Panc1 (cell line): ENCODE measurements around the gene ID1. TPM values are rescaled to one million over a fixed set of nuclear protein-coding genes. Genes with fewer than 3 reads are reported as not detected.
"Not testable (repeated sequence)": the region's sequence is repeated elsewhere in the genome, so short reads cannot be mapped to it uniquely, and the experiment has no call there.

Source experiments
- ATAC-seq: fragments of 200-7000 bp; cut with Tn5 transposase; 2 replicates; pipeline ENCODE4 v1.9.1; 2020; ENCODE audit warnings: mild to moderate bottlenecking, moderate library complexity
- BruUV-seq: library from RNA; stranded (reverse); fragments of 400-500 nt; replicated peaks from 2 replicates; lab custom pipeline; 2021; lab: Mats Ljungman, UMichigan
- CTCF ChIA-PET: fragments of 300-600 bp; sonication (Branson Sonifier 250); formaldehyde crosslinking; loops from one replicate; lab custom pipeline; 2022; ENCODE audit warnings: antibody characterized with exemption; lab: Charles Lee
- POLR2A ChIA-PET: fragments of 300-600 bp; sonication (Branson Sonifier 250); formaldehyde crosslinking; loops from one replicate; lab custom pipeline; 2022; ENCODE audit warnings: antibody characterized with exemption; lab: Charles Lee
- DNase-seq: peaks from one replicate; pipeline ENCODE4 v3.0.0-alpha.2; 2010; ENCODE audit warnings: low read depth, low spot score
- H3K27ac ChIP-seq: 2 replicates; pipeline ENCODE4 v1.5.1; 2011; ENCODE audit warnings: mild to moderate bottlenecking, low read length, inconsistent platforms
- H3K27me3 ChIP-seq: fragments of 200-500 bp; sonication (Bioruptor generic); 2 replicates; pipeline ENCODE4 v1.6.0; 2014; ENCODE audit warnings: low read length, inconsistent platforms; ENCODE audit not compliant: control insufficient read depth, insufficient read depth
- H3K36me3 ChIP-seq: fragments of 200-500 bp; sonication (Bioruptor generic); 2 replicates; pipeline ENCODE4 v1.5.1; 2014; ENCODE audit warnings: inconsistent platforms, mild to moderate bottlenecking, low read length, moderate library complexity; ENCODE audit not compliant: control insufficient read depth, insufficient read depth
- H3K4me1 ChIP-seq: 2 replicates; pipeline ENCODE4 v1.5.1; 2011; ENCODE audit warnings: inconsistent platforms, mild to moderate bottlenecking, low read length, moderate library complexity; ENCODE audit not compliant: control insufficient read depth, insufficient read depth
- H3K4me3 ChIP-seq, 2 experiments: 2 replicates each; pipeline ENCODE4 v1.5.1; 2011 to 2012; ENCODE audit warnings: low read depth in 2 of 2, low read length in 2 of 2, mild to moderate bottlenecking in 2 of 2, inconsistent platforms in 1 of 2, moderate library complexity in 1 of 2
- H3K9me3 ChIP-seq: fragments of 200-500 bp; sonication (Bioruptor generic); 2 replicates; pipeline ENCODE4 v1.5.1; 2014; ENCODE audit warnings: low read depth, mild to moderate bottlenecking, inconsistent platforms, low read length, moderate library complexity; ENCODE audit not compliant: control insufficient read depth, insufficient read depth
- CTCF ChIP-seq: fragments of 450-650 bp; IDR thresholded peaks from 2 replicates; pipeline ENCODE4 v1.5.1; 2017; ENCODE audit warnings: mild to moderate bottlenecking
- POLR2AphosphoS5 ChIP-seq: IDR thresholded peaks from 2 replicates; pipeline ENCODE4 v1.6.1; 2012; ENCODE audit warnings: mild to moderate bottlenecking, low read depth, low read length, moderate library complexity
- REST ChIP-seq, 2 experiments: IDR thresholded peaks; 2 replicates each; pipeline ENCODE4 v1.6.1; 2011 to 2012; ENCODE audit warnings: low read depth in 2 of 2, control low read depth in 1 of 2, low read length in 1 of 2, mild to moderate bottlenecking in 1 of 2, moderate library complexity in 1 of 2; ENCODE audit not compliant: insufficient read depth in 1 of 2
- SIN3A ChIP-seq: IDR thresholded peaks from 2 replicates; pipeline ENCODE4 v1.6.1; 2012; ENCODE audit warnings: low read depth, mild to moderate bottlenecking, low read length, moderate library complexity, borderline replicate concordance; ENCODE audit not compliant: insufficient read depth
- TCF7L2 ChIP-seq: IDR thresholded peaks from 2 replicates; pipeline ENCODE4 v1.6.1; 2011; ENCODE audit warnings: mild to moderate bottlenecking, low read depth, low read length, inconsistent platforms
- in situ Hi-C: cut with HindIII; loops from 2 replicates; pipeline ENCODE4 v1.10.0; 2016; ENCODE audit warnings: low sequenced_read_pairs, low pct_unique_long_range_greater_than_20kb
- intact Hi-C: fragments of 100-400 bp; cut with micrococcal nuclease; formaldehyde crosslinking; loops from one replicate; pipeline ENCODE4 v1.10.0; 2022; ENCODE audit not compliant: unreplicated experiment
- total RNA-seq: library from RNA; stranded (reverse); gene quantifications from one replicate; pipeline ENCODE4 v1.2.1, GENCODE V29; 2021; ENCODE audit not compliant: unreplicated experiment

The ID1 gene
- total RNA-seq, 1 experiment from 2014 or later = 152 TPM

GRCh38 chr20:31643522-31643921 is 38.4 kb downstream of the ID1 start:
- CTCF ChIA-PET = interaction anchor here (0.7 to 2.6 kb wide), 2 partner anchors 10 to 86 kb away, joined by 5 to 16 read pairs; no protein-coding TSS in a partner anchor
- Histone ChIP-seq H3K27ac (no peak overlapping the region), H3K36me3 (no peaks in the 10 kb centered on the region), H3K4me1 (no peaks in the 10 kb centered on the region), H3K9me3 (no peaks in the 10 kb centered on the region), H3K27me3 (no peaks in the 10 kb centered on the region), H3K4me3 (no peak overlapping the region)
- intact Hi-C loops (no loop called here), in situ Hi-C loops (no loop called here)
- DNase-seq (no peak), ATAC-seq (no peak)
- POLR2A ChIA-PET = no interaction called here
- no TSS peak for BruUV-seq
- TF ChIP-seq SIN3A (no peak), CTCF (no peak), TCF7L2 (no peak), REST (IDR thresholded peaks at IDR 0.05; ENCODE audit: insufficient read depth in 1 of 2, low read depth in 2 of 2, low read length in 1 of 2) (no peak), POLR2AphosphoS5 (no peak)

GRCh38 chr20:31644701-31645100 is 39.6 kb downstream of the ID1 start:
- Histone ChIP-seq H3K4me3 (no peak overlapping the region), H3K9me3 (no peaks in the 10 kb centered on the region), H3K27me3 (no peaks in the 10 kb centered on the region), H3K27ac (no peak overlapping the region), H3K4me1 (no peaks in the 10 kb centered on the region), H3K36me3 (no peaks in the 10 kb centered on the region)
- CTCF ChIA-PET = interaction anchor here (0.6 to 2.6 kb wide), 3 partner anchors 9 to 79 kb away, joined by 3 to 16 read pairs (median 3); no protein-coding TSS in a partner anchor
- intact Hi-C loops (no loop called here), in situ Hi-C loops (no loop called here)
- no peak for ATAC-seq
- TF ChIP-seq CTCF (no peak), TCF7L2 (no peak), REST (IDR thresholded peaks at IDR 0.05; ENCODE audit: insufficient read depth in 1 of 2, low read depth in 2 of 2, low read length in 1 of 2) (no peak), SIN3A (no peak), POLR2AphosphoS5 (no peak)
- no peak for DNase-seq
- POLR2A ChIA-PET = interaction anchor here (0.6 to 0.9 kb wide), 4 partner anchors 11 to 504 kb away, joined by 3 to 6 read pairs (median 4); no protein-coding TSS in a partner anchor
- BruUV-seq = no TSS peak

GRCh38 chr20:31648104-31648503 is 43.0 kb downstream of the ID1 start:
- ATAC-seq, H3K9me3 ChIP-seq, POLR2A ChIA-PET, H3K4me1 ChIP-seq, H3K36me3 ChIP-seq, H3K4me3 ChIP-seq, BruUV-seq, H3K27ac ChIP-seq, DNase-seq, intact Hi-C loops, in situ Hi-C loops, H3K27me3 ChIP-seq: not testable (repeated sequence)
- CTCF ChIA-PET = interaction anchor here (0.7 to 1.3 kb wide), 3 partner anchors 27 to 85 kb away, joined by 3 to 13 read pairs (median 3); no protein-coding TSS in a partner anchor
